ENCODE measurements around the gene RAB37.

The RAB37 gene

DNA sequence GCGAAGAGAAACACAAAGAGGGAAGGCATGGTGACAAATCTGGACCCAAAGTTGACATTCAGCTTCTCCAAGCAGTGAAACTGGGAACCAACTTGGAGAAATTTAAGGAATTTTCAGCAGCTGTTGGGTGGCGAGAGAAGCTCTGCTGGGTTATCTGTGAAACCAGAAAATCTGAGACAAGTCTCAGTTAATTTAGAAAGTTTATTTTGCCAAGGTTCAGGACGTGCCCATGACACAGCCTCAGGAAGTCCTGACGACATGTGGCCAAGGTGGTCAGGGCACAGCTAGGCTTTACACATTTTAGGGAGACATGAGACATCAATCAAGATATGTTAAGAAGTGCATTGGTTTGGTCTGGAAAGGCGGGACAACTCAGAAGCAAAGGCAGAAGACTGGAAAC lies 13.2 kb upstream of the RAB37 start:
- intact Hi-C loops (cut with DNase I): no loop called here
- no peak for DNase-seq

- intact Hi-C loops (cut with DNase I): no loop called here
- no peak for DNase-seq
Measured at GRCh38 chr17:74725111-74725510, 11.9 kb upstream of the RAB37 start.

DNA sequence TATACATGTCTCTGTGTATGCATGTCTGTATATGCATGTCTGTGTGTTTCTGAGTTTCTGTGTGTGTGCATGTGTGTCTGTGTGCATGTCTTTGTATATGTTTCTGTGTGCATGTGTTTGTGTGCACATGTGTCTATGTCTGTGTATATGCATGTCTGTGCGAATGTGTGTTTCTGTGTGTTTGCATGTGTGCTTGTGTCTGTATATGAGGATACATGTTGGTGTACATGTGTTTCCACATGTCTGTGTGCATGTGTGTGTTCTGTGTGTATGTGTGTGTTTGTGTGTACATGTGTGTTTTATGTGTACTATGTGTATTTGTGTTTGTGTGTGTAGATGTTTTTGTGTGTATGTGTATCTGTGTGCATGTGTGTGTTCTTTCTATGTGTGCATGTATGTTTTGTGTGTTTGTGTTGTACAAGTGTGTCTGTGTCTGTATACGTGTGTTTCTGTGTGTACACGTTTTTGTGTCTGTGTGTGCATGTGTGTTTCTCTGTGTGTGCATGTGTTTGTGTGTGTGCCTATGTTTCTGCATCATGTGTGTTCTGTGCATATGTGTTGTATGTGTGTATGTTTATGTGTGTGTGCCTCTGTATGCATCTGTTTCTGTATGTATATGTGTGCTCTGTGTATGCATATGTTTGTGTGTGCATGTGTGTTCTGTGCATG lies 8.9 kb upstream of the RAB37 start:
- no peak for DNase-seq
- intact Hi-C loops (cut with DNase I): no loop called here

GRCh38 chr17:74728702-74729075 lies 8.4 kb upstream of the RAB37 start:
- no peak for DNase-seq
- intact Hi-C loops (cut with DNase I): no loop called here

- no peak for DNase-seq
- intact Hi-C loops (cut with DNase I): no loop called here
Measured at GRCh38 chr17:74729368-74729767, 7.7 kb upstream of the RAB37 start.

DNA sequence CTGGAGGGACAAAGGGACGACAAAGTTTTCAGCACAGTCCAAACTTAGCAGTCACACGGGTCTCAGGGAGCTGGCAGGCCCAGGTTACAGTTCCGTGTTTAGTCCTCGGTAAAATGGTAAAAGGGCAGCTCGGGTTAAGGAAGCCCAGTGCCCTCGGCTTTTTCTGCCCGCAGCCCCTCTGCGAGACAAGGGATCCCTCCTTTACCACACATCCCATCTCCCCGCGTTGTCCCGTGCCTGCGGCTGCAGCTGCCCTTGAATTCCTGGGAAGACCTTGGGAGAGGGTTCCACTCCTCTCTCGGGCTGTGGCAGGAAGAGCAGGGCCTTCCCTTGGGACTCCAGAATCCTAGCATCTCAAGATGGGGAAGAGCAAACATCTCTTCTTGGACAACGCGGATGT lies 7.2 kb upstream of the RAB37 start:
- intact Hi-C loops (cut with DNase I): no loop called here
- no peak for DNase-seq

- no peak for DNase-seq
- intact Hi-C loops (cut with DNase I): no loop called here
Measured at GRCh38 chr17:74730491-74731346, 6.3 kb upstream of the RAB37 start.

DNA sequence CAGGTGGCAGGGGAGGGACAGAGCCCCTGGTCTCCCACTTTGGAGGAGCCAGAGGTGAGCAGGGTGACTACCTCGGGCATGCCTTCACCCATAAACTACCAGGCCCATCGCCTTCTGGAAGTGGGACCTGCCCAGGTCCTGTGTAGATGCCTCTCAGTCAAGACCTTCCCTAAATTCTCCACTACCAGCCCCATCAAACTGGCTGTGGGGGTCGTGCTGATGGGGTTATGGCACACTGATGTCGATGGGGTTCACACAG lies 5.8 kb upstream of the RAB37 start:
- no peak for DNase-seq
- intact Hi-C loops (cut with DNase I): no loop called here

GRCh38 chr17:74732042-74732867 lies 4.8 kb upstream of the RAB37 start:
- intact Hi-C loops (cut with DNase I): no loop called here
- no peak for DNase-seq

GRCh38 chr17:74733365-74734122 lies 3.5 kb upstream of the RAB37 start:
- DNase-seq: no peak
- intact Hi-C loops (cut with DNase I): no loop called here

DNA sequence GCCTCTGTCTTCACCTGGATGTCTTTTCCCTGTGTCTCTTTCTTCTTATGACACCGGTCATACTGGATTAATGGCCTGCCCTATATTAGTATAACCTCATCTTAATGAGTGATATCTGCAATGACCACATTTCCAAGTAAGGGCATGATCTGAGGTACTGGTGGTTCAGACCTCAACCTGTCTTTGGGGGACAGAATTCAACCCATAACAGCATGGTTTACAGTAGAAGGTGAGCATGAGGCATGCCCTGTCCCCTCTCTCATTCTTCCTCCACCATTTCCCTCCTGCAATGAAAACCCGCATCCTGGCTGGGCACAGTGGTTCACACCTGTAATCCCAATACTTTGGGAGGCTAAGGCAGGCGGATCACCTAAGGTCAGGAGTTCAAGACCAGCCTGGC lies 2.8 kb upstream of the RAB37 start:
- intact Hi-C loops (cut with DNase I): no loop called here
- DNase-seq: no peak

DNA sequence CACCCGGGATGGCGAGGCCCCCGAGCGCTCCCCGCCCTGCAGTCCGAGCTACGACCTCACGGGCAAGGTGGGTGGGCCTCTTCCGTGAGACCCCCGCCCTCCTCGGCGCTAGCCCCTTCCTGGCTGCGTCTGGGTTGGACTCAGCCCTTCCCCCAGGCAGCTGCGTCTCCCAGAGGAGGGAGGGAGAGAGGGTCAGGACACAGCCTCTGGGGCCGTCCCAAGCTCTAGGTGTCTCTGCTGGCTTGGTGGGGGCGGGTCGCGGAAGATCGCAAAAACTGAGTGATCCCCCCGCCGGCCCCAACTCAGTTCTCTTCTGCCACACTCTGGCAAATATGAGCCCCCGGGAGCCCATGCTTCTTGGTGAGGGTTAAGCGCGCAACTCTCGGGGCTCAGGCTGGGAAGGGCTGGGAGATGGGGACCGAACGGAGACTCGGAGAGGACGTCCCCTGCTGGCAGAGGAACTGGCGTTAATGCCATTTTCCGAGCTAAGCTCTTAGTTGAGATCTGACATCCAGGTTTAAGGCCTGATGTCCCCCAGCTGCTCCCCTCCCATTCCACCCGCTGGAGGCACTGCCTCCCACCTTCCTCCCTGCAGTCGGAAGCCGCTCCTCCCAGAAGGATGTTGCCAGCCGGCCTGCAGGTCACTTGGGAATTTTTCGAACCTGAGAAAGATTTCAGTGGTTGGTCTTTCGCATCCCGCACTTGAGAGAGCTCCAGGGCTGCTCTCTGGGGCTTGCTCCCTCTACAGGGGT lies 419 bp downstream of the RAB37 start:
- intact Hi-C loops (cut with DNase I): no loop called here
- DNase-seq: no peak

GRCh38 chr17:74738051-74738996 lies 1.3 kb downstream of the RAB37 start:
- intact Hi-C loops (cut with DNase I): no loop called here
- DNase-seq: no peak

- no peak for DNase-seq
- intact Hi-C loops (cut with DNase I): no loop called here
Measured at GRCh38 chr17:74739227-74739831, 2.3 kb downstream of the RAB37 start.

- intact Hi-C loops (cut with DNase I): no loop called here
- DNase-seq: no peak
Measured at GRCh38 chr17:74740173-74740572, 3.1 kb downstream of the RAB37 start.

GRCh38 chr17:74740641-74741387 lies 3.8 kb downstream of the RAB37 start:
- no peak for DNase-seq
- intact Hi-C loops (cut with DNase I): no loop called here

- no peak for DNase-seq
- intact Hi-C loops (cut with DNase I): no loop called here
Measured at GRCh38 chr17:74742153-74742515, 5.1 kb downstream of the RAB37 start.

Data from head of caudate nucleus (tissue), 42 donors.